Measurements from ENCODE around the gene OR14A16. TPM values are rescaled to one million over a fixed set of nuclear protein-coding genes. Genes with fewer than 3 reads are reported as not detected.

Gene OR14A16
- not detected for total RNA-seq
- long read RNA-seq = 0 reads

GRCh38 chr1:247824023-247824422 is at the start of gene OR14A16:
OR14A16 (minus strand) TSS chr1:247824119; CDS start chr1:247815729, 8,390 bp downstream.
- intact Hi-C loops (cut with DNase I) = no loop called here
- DNase-seq (ENCODE audit: low spot score) = no peak

GRCh38 chr1:247865416-247865815 is 41.5 kb upstream of the OR14A16 start:
- intact Hi-C loops (cut with DNase I) = no loop called here
- no peak for DNase-seq (ENCODE audit: low spot score)

GRCh38 chr1:247864644-247865043 is 40.7 kb upstream of the OR14A16 start:
- intact Hi-C loops (cut with DNase I) = no loop called here
- no peak for DNase-seq (ENCODE audit: low spot score)

GRCh38 chr1:247862756-247863155 is 38.8 kb upstream of the OR14A16 start:
- intact Hi-C loops (cut with DNase I) = no loop called here
- no peak for DNase-seq (ENCODE audit: low spot score)

GRCh38 chr1:247857985-247858619 is 34.2 kb upstream of the OR14A16 start:
- intact Hi-C loops (cut with DNase I) = no loop called here
- DNase-seq (ENCODE audit: low spot score) = no peak

GRCh38 chr1:247857069-247857984 is 33.4 kb upstream of the OR14A16 start, which contains the start of gene TRIM58:
TRIM58 (plus strand) TSS chr1:247857187; CDS start chr1:247857247, 60 bp downstream.
- intact Hi-C loops (cut with DNase I) = no loop called here
- DNase-seq (ENCODE audit: low spot score) = no peak

GRCh38 chr1:247855911-247856310 is 32.0 kb upstream of the OR14A16 start:
- no peak for DNase-seq (ENCODE audit: low spot score)
- intact Hi-C loops (cut with DNase I) = no loop called here

- DNase-seq (ENCODE audit: low spot score) = no peak
- intact Hi-C loops (cut with DNase I) = no loop called here
These were observed 31.1 kb upstream of the OR14A16 start for GRCh38 chr1:247854899-247855545.

- no peak for DNase-seq (ENCODE audit: low spot score)
- intact Hi-C loops (cut with DNase I) = no loop called here
These were observed 25.7 kb upstream of the OR14A16 start for GRCh38 chr1:247849616-247850015.

- intact Hi-C loops (cut with DNase I) = no loop called here
These were observed 24.4 kb upstream of the OR14A16 start for GRCh38 chr1:247848346-247848745.

GRCh38 chr1:247845693-247846017 is 21.7 kb upstream of the OR14A16 start:
- intact Hi-C loops (cut with DNase I) = no loop called here
- DNase-seq (ENCODE audit: low spot score) = no peak

More at GRCh38 chr1:247848346-247848745, 24.4 kb upstream of the OR14A16 start:
- DNase-seq (ENCODE audit: low spot score) = no peak

- intact Hi-C loops (cut with DNase I) = no loop called here
- DNase-seq (ENCODE audit: low spot score) = no peak
These were observed 21.2 kb upstream of the OR14A16 start for GRCh38 chr1:247845011-247845692.

GRCh38 chr1:247843411-247843810 is 19.5 kb upstream of the OR14A16 start:
- DNase-seq (ENCODE audit: low spot score) = no peak
- intact Hi-C loops (cut with DNase I) = no loop called here

GRCh38 chr1:247841796-247842195 is 17.9 kb upstream of the OR14A16 start, which contains the start of gene OR11L1:
OR11L1 (minus strand) TSS chr1:247841896; CDS start chr1:247841896, 0 bp downstream.
- DNase-seq (ENCODE audit: low spot score) = no peak
- intact Hi-C loops (cut with DNase I) = no loop called here

GRCh38 chr1:247840818-247841217 is 16.9 kb upstream of the OR14A16 start:
- no peak for DNase-seq (ENCODE audit: low spot score)
- intact Hi-C loops (cut with DNase I) = no loop called here

- DNase-seq (ENCODE audit: low spot score) = no peak
These were observed 9.7 kb upstream of the OR14A16 start for GRCh38 chr1:247833601-247834000.

GRCh38 chr1:247829656-247830055 is 5.7 kb upstream of the OR14A16 start:
- no peak for DNase-seq (ENCODE audit: low spot score)
- intact Hi-C loops (cut with DNase I) = no loop called here

More at GRCh38 chr1:247833601-247834000, 9.7 kb upstream of the OR14A16 start:
- intact Hi-C loops (cut with DNase I) = no loop called here

GRCh38 chr1:247825362-247825761 is 1.4 kb upstream of the OR14A16 start:
- no peak for DNase-seq (ENCODE audit: low spot score)
- intact Hi-C loops (cut with DNase I) = no loop called here

- DNase-seq (ENCODE audit: low spot score) = no peak
- intact Hi-C loops (cut with DNase I) = no loop called here
These were observed 1.9 kb downstream of the OR14A16 start for GRCh38 chr1:247822060-247822459.

GRCh38 chr1:247812637-247813036 is 11.3 kb downstream of the OR14A16 start:
- no peak for DNase-seq (ENCODE audit: low spot score)
- intact Hi-C loops (cut with DNase I) = no loop called here
